Caco-2 (cell line): Measurements from ENCODE around the gene KCNAB3. TPM values are rescaled to one million over a fixed set of nuclear protein-coding genes. Genes with fewer than 3 reads are reported as not detected.

Experiments
- BruUV-seq: library from RNA; stranded (reverse); fragments of 400-500 nt; replicated peaks from 2 replicates; lab custom pipeline; 2021; lab: Mats Ljungman, UMichigan
- CTCF ChIA-PET: fragments of 300-600 bp; sonication (Branson Sonifier 250); formaldehyde crosslinking; loops from one replicate; lab custom pipeline; 2022; ENCODE audit warnings: antibody characterized with exemption; lab: Charles Lee
- POLR2A ChIA-PET: fragments of 300-600 bp; sonication (Branson Sonifier 250); formaldehyde crosslinking; loops from one replicate; lab custom pipeline; 2022; ENCODE audit warnings: antibody characterized with exemption; lab: Charles Lee
- DNase-seq, 2 experiments: peaks; one replicate each; pipeline versions ENCODE4 v3.0.0 to v3.0.0-alpha.2; 2020 to 2022
- H3K27me3 ChIP-seq: replicated peaks from 2 replicates; pipeline ENCODE4 v1.6.0; 2011; ENCODE audit warnings: low read length; ENCODE audit not compliant: control insufficient read depth, insufficient read depth
- H3K36me3 ChIP-seq: 2 replicates; pipeline ENCODE4 v1.5.1; 2011; ENCODE audit warnings: low read length; ENCODE audit not compliant: control insufficient read depth, insufficient read depth
- H3K4me1 ChIP-seq: fragments of 250-450 bp; sonication (Bioruptor Pico); 2 replicates; pipeline ENCODE4 v1.5.1; 2020; ENCODE audit warnings: mild to moderate bottlenecking
- H3K4me3 ChIP-seq: 2 replicates; pipeline ENCODE4 v1.5.1; 2011; ENCODE audit warnings: low read depth, mild to moderate bottlenecking, control low read depth, low read length
- H3K9me3 ChIP-seq: fragments of 250-450 bp; sonication (Bioruptor Pico); 2 replicates; pipeline ENCODE4 v1.5.1; 2020; ENCODE audit warnings: mild to moderate bottlenecking, moderate library complexity
- H3K27ac Mint-ChIP-seq: one replicate; pipeline ENCODE4 v1.8.0; 2022; ENCODE audit warnings: mixed read lengths; ENCODE audit not compliant: unreplicated experiment
- H3K27me3 Mint-ChIP-seq: one replicate; pipeline ENCODE4 v1.8.0; 2022; ENCODE audit warnings: mixed read lengths; ENCODE audit not compliant: insufficient read depth, unreplicated experiment
- H3K36me3 Mint-ChIP-seq: one replicate; pipeline ENCODE4 v1.8.0; 2022; ENCODE audit warnings: mild to moderate bottlenecking, mixed read lengths; ENCODE audit not compliant: insufficient read depth, unreplicated experiment
- H3K4me1 Mint-ChIP-seq: one replicate; pipeline ENCODE4 v1.8.0; 2022; ENCODE audit warnings: low read depth, mixed read lengths; ENCODE audit not compliant: unreplicated experiment
- H3K4me3 Mint-ChIP-seq: one replicate; pipeline ENCODE4 v1.8.0; 2022; ENCODE audit warnings: mild to moderate bottlenecking, moderate library complexity, mixed read lengths; ENCODE audit not compliant: unreplicated experiment
- H3K9me3 Mint-ChIP-seq: one replicate; pipeline ENCODE4 v1.8.0; 2022; ENCODE audit warnings: mixed read lengths; ENCODE audit not compliant: unreplicated experiment
- intact Hi-C: fragments of 100-400 bp; cut with micrococcal nuclease; formaldehyde crosslinking; loops from one replicate; pipeline ENCODE4 v1.10.0; 2022; ENCODE audit not compliant: unreplicated experiment
- total RNA-seq: library from RNA; stranded (reverse); gene quantifications from 2 replicates; pipeline ENCODE4 v1.2.3, GENCODE V29; 2022
- TF ChIP-seq, protein P1 (sequence below), 2 experiments: fragments of 200-600 bp in 1 of 2; IDR thresholded peaks; 1 replicate in 1 of 2; 2 replicates in 1 of 2; pipeline versions ENCODE4 v1.5.1 to v1.8.0; 2011 to 2022; ENCODE audit warnings: antibody characterized with exemption in 1 of 2, control low read depth in 1 of 2, inconsistent platforms in 1 of 2, low read depth in 1 of 2, low read length in 1 of 2, mild to moderate bottlenecking in 1 of 2, moderate library complexity in 1 of 2; ENCODE audit not compliant: insufficient read depth in 1 of 2, severe bottlenecking in 1 of 2, unreplicated experiment in 1 of 2

KCNAB3 gene
- total RNA-seq, 1 experiment from 2014 or later, result 2.0 TPM

DNA sequence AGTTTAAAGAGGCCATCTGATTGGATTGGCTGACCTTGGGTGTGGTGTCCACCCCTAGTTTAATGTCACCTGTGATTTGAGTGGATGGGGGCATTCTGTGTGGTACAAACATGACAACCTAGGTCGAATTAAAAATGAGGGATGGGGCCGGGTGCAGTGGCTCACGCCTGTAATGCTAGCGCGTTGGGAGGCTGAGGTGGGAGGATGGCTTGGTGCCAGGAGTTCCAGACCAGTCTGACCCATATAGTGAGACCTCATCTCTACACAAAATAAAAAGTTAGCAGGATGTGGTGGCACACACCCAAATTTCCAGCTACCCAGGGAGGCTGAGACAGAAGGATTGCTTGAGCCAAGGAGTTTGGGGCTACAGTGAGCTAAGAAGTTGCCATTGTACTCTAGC is 16.8 kb upstream of the KCNAB3 start:
- no TSS peak for BruUV-seq
- CTCF ChIA-PET, result no interaction called here
- intact Hi-C loops, result no loop called here

DNA sequence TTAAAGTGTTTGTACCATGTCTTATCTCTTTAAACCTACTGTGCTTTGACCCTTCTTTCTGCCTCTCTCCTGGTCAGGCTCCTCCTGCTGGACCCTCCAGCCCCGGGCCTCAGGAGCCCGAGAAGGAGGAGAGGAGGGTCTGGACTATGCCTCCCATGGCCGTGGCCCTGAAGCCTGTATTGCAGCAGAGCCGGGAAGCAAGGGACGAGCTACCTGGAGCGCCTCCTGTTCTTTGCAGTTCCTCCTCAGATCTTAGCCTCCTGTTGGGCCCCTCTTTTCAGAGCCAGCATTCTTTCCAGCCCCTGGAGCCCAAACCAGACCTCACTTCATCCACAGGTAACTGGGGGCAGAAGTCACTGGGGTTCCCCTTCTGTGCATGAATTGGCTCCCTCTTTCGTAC is 16.0 kb upstream of the KCNAB3 start:
- Mint-ChIP-seq H3K4me3 (no peak overlapping the region), H3K27ac (no peak overlapping the region), H3K27me3 (no peaks in the 10 kb centered on the region), H3K36me3 (peaks cover 44% of the 10 kb centered on the region), H3K9me3 (no peaks in the 10 kb centered on the region), H3K4me1 (no peaks in the 10 kb centered on the region)
- TF ChIP-seq, protein P1, sequence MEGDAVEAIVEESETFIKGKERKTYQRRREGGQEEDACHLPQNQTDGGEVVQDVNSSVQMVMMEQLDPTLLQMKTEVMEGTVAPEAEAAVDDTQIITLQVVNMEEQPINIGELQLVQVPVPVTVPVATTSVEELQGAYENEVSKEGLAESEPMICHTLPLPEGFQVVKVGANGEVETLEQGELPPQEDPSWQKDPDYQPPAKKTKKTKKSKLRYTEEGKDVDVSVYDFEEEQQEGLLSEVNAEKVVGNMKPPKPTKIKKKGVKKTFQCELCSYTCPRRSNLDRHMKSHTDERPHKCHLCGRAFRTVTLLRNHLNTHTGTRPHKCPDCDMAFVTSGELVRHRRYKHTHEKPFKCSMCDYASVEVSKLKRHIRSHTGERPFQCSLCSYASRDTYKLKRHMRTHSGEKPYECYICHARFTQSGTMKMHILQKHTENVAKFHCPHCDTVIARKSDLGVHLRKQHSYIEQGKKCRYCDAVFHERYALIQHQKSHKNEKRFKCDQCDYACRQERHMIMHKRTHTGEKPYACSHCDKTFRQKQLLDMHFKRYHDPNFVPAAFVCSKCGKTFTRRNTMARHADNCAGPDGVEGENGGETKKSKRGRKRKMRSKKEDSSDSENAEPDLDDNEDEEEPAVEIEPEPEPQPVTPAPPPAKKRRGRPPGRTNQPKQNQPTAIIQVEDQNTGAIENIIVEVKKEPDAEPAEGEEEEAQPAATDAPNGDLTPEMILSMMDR (IDR thresholded peaks at IDR 0.05; ENCODE audit: insufficient read depth in 1 of 2, low read depth in 1 of 2, low read length in 1 of 2, severe bottlenecking in 1 of 2, unreplicated experiment in 1 of 2), result no peak
- intact Hi-C loops, result no loop called here
- BruUV-seq, result no TSS peak
- Histone ChIP-seq H3K4me3 (no peak overlapping the region), H3K9me3 (no peaks in the 10 kb centered on the region), H3K4me1 (no peaks in the 10 kb centered on the region), H3K36me3 (no peaks in the 10 kb centered on the region), H3K27me3 (no peaks in the 10 kb centered on the region)
- no peak for DNase-seq
- CTCF ChIA-PET, result no interaction called here
- POLR2A ChIA-PET, result no interaction called here

More for the DNA sequence above, 16.8 kb upstream of the KCNAB3 start:
- Mint-ChIP-seq H3K27me3 (no peaks in the 10 kb centered on the region), H3K9me3 (no peaks in the 10 kb centered on the region), H3K27ac (no peak overlapping the region), H3K36me3 (peaks cover 38% of the 10 kb centered on the region), H3K4me1 (no peaks in the 10 kb centered on the region), H3K4me3 (no peak overlapping the region)
- H3K9me3 ChIP-seq, result no peaks in the 10 kb centered on the region
- no peaks in the 10 kb centered on the region for H3K27me3 ChIP-seq
- no peak overlapping the region for H3K4me3 ChIP-seq
- H3K36me3 ChIP-seq, result no peaks in the 10 kb centered on the region
- H3K4me1 ChIP-seq, result no peaks in the 10 kb centered on the region
- DNase-seq, result no peak
- POLR2A ChIA-PET, result interaction anchor here (0.6 kb wide), 1 partner anchor 112 kb away, joined by 3 read pairs; no protein-coding TSS in a partner anchor
- TF ChIP-seq, protein P1 (IDR thresholded peaks at IDR 0.05; ENCODE audit: insufficient read depth in 1 of 2, low read depth in 1 of 2, low read length in 1 of 2, severe bottlenecking in 1 of 2, unreplicated experiment in 1 of 2), result no peak

DNA sequence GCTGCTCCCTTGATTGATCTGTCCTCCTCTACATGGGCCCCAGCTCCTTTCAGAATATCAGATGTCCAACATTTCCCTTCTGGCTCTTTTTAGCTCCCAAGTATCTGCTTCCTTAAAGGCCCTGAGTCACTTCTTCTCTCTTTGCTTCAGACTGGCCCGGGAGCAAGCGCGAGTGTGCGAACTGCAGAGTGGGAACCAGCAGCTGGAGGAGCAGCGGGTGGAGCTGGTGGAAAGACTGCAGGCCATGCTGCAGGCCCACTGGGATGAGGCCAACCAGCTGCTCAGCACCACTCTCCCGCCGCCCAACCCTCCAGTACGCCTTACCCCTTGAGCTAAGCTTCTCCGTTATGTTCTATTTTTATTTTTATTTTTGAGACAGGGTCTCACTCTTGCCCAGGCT is 14.7 kb upstream of the KCNAB3 start:
- Mint-ChIP-seq H3K27me3 (no peaks in the 10 kb centered on the region), H3K36me3 (peaks cover 43% of the 10 kb centered on the region), H3K27ac (no peak overlapping the region), H3K4me1 (no peaks in the 10 kb centered on the region), H3K4me3 (no peak overlapping the region), H3K9me3 (no peaks in the 10 kb centered on the region)
- TF ChIP-seq, protein P1 (IDR thresholded peaks at IDR 0.05; ENCODE audit: insufficient read depth in 1 of 2, low read depth in 1 of 2, low read length in 1 of 2, severe bottlenecking in 1 of 2, unreplicated experiment in 1 of 2), result no peak
- H3K4me1 ChIP-seq, result no peaks in the 10 kb centered on the region
- intact Hi-C loops, result no loop called here
- H3K27me3 ChIP-seq, result no peaks in the 10 kb centered on the region
- DNase-seq, result no peak
- CTCF ChIA-PET, result interaction anchor here (1.1 kb wide), 1 partner anchor 44 kb away, joined by 3 read pairs; no protein-coding TSS in a partner anchor
- no peak overlapping the region for H3K4me3 ChIP-seq
- no peaks in the 10 kb centered on the region for H3K36me3 ChIP-seq
- POLR2A ChIA-PET, result no interaction called here
- no peaks in the 10 kb centered on the region for H3K9me3 ChIP-seq
- no TSS peak for BruUV-seq
